Transverse colon (tissue), 4 donors: ENCODE results near the gene CHFR. TPM values are rescaled to one million over a fixed set of nuclear protein-coding genes. Genes with fewer than 3 reads are reported as not detected.

Experiments used
- DNase-seq: peaks from one replicate; pipeline ENCODE4 v3.0.0-alpha.2; 2019
- H3K27ac ChIP-seq, 4 donors: fragments of 200-600 bp; sonication (generic); 2 replicates each; pipeline ENCODE4 v1.5.1; 2016 to 2018; ENCODE audit warnings: inconsistent platforms in 4 of 4
- H3K27me3 ChIP-seq: fragments of 200-600 bp; sonication (generic); 2 replicates; pipeline ENCODE4 v1.5.1; 2017; ENCODE audit warnings: inconsistent platforms
- H3K36me3 ChIP-seq, 4 donors: fragments of 200-600 bp; sonication (generic); 2 replicates each; pipeline ENCODE4 v1.5.1; 2017 to 2019; ENCODE audit warnings: inconsistent platforms in 4 of 4
- H3K4me1 ChIP-seq, 4 donors: fragments of 200-600 bp; sonication (generic); 2 replicates each; pipeline ENCODE4 v1.5.1; 2017 to 2020; ENCODE audit warnings: inconsistent platforms in 4 of 4
- H3K4me3 ChIP-seq, 4 donors: fragments of 200-600 bp; sonication (generic); 1 replicate in 1 of 4; 2 replicates in 3 of 4; pipeline versions ENCODE4 v1.5.1 to v1.6.1; 2017 to 2019; ENCODE audit warnings: inconsistent platforms in 4 of 4
- H3K9me3 ChIP-seq, 2 donors: fragments of 200-600 bp; sonication (generic); 2 replicates each; pipeline ENCODE4 v1.5.1; 2017 to 2019; ENCODE audit warnings: inconsistent platforms in 2 of 2
- EP300 ChIP-seq: sonication (generic); formaldehyde crosslinking; IDR thresholded peaks from one replicate; pipeline ENCODE4 v1.6.1; 2017; ENCODE audit warnings: antibody characterized with exemption, low read depth
- POLR2A ChIP-seq: fragments of 450-650 bp; IDR thresholded peaks from one replicate; pipeline ENCODE4 v1.6.1; 2016; ENCODE audit warnings: antibody characterized with exemption, mild to moderate bottlenecking, moderate library complexity
- POLR2AphosphoS5 ChIP-seq, 3 donors: sonication (generic); formaldehyde crosslinking; IDR thresholded peaks; one replicate each; pipeline ENCODE4 v1.6.1; 2016; ENCODE audit warnings: antibody characterized with exemption in 3 of 3
- WGBS, 2 donors: methylation state at CpG; one replicate each; pipeline ENCODE4 v1.1.5; 2018; ENCODE audit warnings: low coverage in 1 of 2; 5-methylcytosine and 5-hydroxymethylcytosine counted together
- in situ Hi-C, 4 donors: fragments of 200-750 bp; cut with MboI; loops; one replicate each; pipeline versions ENCODE4 v1.15.0 to v1.15.1; 2017; ENCODE audit warnings: low sequenced_read_pairs in 3 of 4, low pct_ligation_motif_present in 1 of 4, low pct_unique_long_range_greater_than_20kb in 1 of 4
- intact Hi-C: fragments of 100-400 bp; cut with DNase I; formaldehyde crosslinking; loops from one replicate; pipeline ENCODE4 v1.15.1; 2023; ENCODE audit warnings: low total_unique reads
- total RNA-seq, 4 donors: library from RNA; depleted of rRNA; stranded (reverse); fragments of >200 nt; gene quantifications; one replicate each; pipeline ENCODE4 v1.1.0, GENCODE V29; 2016
- TF ChIP-seq, protein P1 (sequence below), 5 experiments: fragments of 200-600 bp in 3 of 5; fragments of 450-650 bp in 2 of 5; sonication (generic) in 3 of 5; IDR thresholded peaks; 1 replicate in 2 of 5; 2 replicates in 3 of 5; pipeline ENCODE4 v1.5.1; 2016 to 2017; ENCODE audit warnings: antibody characterized with exemption in 5 of 5, inconsistent platforms in 3 of 5, mild to moderate bottlenecking in 2 of 5, moderate library complexity in 1 of 5

CHFR gene
- total RNA-seq, 4 donors from 2014 or later, result 47.7 to 132 (median 61.9) TPM

DNA sequence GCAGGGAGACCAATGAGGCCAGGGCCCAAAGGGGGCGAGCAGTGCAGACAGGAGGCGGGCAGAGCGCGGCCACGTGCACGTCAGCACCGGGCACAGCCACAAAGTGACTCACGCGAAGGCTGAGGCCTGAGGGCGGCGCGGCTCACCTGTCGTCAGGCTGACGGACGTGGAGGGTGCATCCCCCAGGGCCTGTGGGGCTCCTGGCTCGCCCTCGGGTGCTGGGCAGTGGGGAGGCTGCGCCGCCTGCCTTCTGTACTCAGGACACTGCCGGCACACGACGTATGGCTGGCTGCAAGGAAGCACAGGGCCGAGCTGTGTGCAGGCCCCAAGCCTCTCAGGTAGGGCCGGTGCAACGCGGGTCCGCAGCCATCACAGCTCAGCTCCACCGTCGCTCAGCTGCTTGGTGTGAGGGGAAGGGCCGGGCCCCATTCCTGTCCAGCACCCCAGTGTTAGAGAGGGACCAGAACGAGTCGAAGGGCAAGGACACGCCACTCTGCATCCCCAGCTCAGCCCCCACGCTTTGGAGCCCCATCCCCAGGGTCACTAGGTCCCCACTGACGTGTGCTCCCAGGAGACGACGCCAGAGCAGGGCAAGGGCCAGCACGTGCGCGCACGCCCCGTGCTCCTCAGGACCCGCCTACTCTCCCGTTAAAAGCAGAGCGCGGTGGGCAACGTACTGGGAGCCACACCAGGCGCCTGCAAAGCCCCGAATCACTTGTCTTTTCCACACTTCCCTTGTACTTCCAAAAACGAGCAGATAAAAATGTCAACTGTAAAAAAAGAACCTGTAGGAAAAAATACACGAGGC lies 33.9 kb downstream of the CHFR start:
- intact Hi-C loops, result no loop called here
- in situ Hi-C loops, result no loop called here
- Histone ChIP-seq H3K27me3 (no peaks in the 10 kb centered on the region), H3K4me1 (no peaks in the 10 kb centered on the region), H3K27ac (no peak overlapping the region), H3K9me3 (no peaks in the 10 kb centered on the region), H3K4me3 (no peak overlapping the region), H3K36me3 (peaks cover 0 to 74% (median 30%) of the 10 kb centered on the region in 4 donors)
- TF ChIP-seq, protein P1, sequence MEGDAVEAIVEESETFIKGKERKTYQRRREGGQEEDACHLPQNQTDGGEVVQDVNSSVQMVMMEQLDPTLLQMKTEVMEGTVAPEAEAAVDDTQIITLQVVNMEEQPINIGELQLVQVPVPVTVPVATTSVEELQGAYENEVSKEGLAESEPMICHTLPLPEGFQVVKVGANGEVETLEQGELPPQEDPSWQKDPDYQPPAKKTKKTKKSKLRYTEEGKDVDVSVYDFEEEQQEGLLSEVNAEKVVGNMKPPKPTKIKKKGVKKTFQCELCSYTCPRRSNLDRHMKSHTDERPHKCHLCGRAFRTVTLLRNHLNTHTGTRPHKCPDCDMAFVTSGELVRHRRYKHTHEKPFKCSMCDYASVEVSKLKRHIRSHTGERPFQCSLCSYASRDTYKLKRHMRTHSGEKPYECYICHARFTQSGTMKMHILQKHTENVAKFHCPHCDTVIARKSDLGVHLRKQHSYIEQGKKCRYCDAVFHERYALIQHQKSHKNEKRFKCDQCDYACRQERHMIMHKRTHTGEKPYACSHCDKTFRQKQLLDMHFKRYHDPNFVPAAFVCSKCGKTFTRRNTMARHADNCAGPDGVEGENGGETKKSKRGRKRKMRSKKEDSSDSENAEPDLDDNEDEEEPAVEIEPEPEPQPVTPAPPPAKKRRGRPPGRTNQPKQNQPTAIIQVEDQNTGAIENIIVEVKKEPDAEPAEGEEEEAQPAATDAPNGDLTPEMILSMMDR (IDR thresholded peaks at IDR 0.05), result no peak
- TF ChIP-seq POLR2A, result no peak
- no peak for TF ChIP-seq EP300
- no peak for TF ChIP-seq POLR2AphosphoS5 (IDR thresholded peaks at IDR 0.05)
- DNase-seq, result no peak
- WGBS, 2 donors, result 92 to 93% methylated on average over 2 to 51 of the region's 51 CpGs

DNA sequence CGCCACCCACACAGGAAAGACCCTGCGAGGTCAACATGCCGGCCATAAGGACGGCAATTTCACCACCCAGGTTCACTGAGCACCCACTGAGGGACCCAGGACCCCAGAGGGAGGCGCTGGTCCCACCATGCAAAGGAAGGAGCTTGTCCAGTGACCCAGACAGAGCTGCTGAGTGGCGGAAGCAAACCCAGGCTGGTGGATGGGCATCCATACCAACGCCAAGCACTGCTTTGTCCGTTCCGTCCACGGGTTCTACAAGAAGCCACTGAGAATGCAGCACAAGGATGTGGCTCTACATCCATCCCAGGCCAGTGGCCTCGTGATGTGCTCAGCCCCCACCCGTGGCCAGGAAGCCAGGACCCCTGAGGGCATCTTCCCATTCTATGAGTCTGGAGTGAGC lies 34.9 kb downstream of the CHFR start:
- Histone ChIP-seq H3K4me3 (no peak overlapping the region), H3K27me3 (no peaks in the 10 kb centered on the region), H3K4me1 (no peaks in the 10 kb centered on the region), H3K36me3 (peaks cover 0 to 71% (median 27%) of the 10 kb centered on the region in 4 donors), H3K27ac (no peak overlapping the region), H3K9me3 (no peaks in the 10 kb centered on the region)
- TF ChIP-seq, protein P1 (IDR thresholded peaks at IDR 0.05), result no peak
- TF ChIP-seq POLR2A, result no peak
- TF ChIP-seq POLR2AphosphoS5 (IDR thresholded peaks at IDR 0.05), result no peak
- no peak for TF ChIP-seq EP300
- in situ Hi-C loops, result no loop called here
- 94% methylated on average over 12 of the region's 12 CpGs; no CpG with 5 or more reads in 1 of the 2 donors for WGBS, 2 donors
- intact Hi-C loops, result no loop called here
- DNase-seq, result no peak

DNA sequence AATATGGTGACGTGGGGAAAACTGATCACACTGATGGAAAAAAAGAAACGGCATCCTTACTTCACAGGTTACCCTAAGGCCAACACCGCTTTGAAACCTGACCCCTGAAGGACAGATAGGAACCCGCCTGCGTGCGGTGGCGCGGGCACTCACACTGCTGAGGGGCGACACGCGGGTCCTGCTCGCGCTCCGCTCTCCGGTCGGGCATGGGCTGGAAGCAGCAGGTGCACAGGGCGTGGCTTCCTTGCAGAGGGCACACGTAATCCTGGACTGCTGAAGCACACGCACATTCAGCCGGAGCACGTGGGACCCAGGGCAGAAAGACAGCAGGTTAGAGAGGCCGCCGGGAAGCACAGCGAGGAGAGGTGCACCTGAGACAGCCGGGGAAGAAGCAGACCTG lies 35.9 kb downstream of the CHFR start:
- no peaks in the 10 kb centered on the region for H3K4me1 ChIP-seq
- H3K4me3 ChIP-seq, result no peak overlapping the region
- TF ChIP-seq, protein P1 (IDR thresholded peaks at IDR 0.05), result no peak
- TF ChIP-seq POLR2A, result no peak
- no peak for TF ChIP-seq POLR2AphosphoS5 (IDR thresholded peaks at IDR 0.05)
- TF ChIP-seq EP300, result no peak
- no peaks in the 10 kb centered on the region for H3K27me3 ChIP-seq
- H3K36me3 ChIP-seq, result peaks cover 0 to 71% (median 30%) of the 10 kb centered on the region in 4 donors
- H3K27ac ChIP-seq, result no peak overlapping the region
- in situ Hi-C loops, result no loop called here
- DNase-seq, result no peak
- intact Hi-C loops, result no loop called here
- 92% methylated on average over 25 of the region's 25 CpGs; no CpG with 5 or more reads in 1 of the 2 donors for WGBS, 2 donors
- H3K9me3 ChIP-seq, result no peaks in the 10 kb centered on the region

DNA sequence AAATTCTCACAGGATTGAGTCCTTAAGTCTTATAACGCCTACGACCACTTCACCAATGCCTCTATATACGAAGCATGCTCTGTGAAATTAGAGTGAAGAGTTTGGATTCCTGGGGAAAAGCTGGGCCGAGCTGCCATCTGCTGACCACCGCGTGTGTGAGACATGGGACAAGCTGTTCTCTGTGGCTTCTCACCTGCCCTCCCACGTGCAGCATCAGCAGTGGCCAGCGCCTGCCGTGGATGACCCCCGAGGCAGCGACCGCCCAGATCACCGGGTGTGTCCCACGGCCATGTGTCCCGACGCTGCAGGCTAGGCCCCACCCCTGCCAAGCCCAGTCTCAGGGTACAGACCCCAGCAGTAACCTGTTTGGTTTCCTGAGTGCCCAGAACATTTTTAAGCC lies 37.1 kb downstream of the CHFR start:
- WGBS, 2 donors, result 93 to 100% methylated on average over 2 to 16 of the region's 16 CpGs
- peaks cover 0 to 68% (median 28%) of the 10 kb centered on the region in 4 donors for H3K36me3 ChIP-seq

More for the DNA sequence above, 37.1 kb downstream of the CHFR start:
- in situ Hi-C loops (no loop called here), intact Hi-C loops (no loop called here)
- Histone ChIP-seq H3K27ac (no peak overlapping the region), H3K27me3 (no peaks in the 10 kb centered on the region), H3K9me3 (no peaks in the 10 kb centered on the region), H3K4me3 (no peak overlapping the region), H3K4me1 (no peaks in the 10 kb centered on the region)
- no peak for DNase-seq
- TF ChIP-seq POLR2AphosphoS5 (IDR thresholded peaks at IDR 0.05), result no peak
